Aorta (tissue), 5 donors: ENCODE data around the gene PDIA5. TPM values are rescaled to one million over a fixed set of nuclear protein-coding genes. Genes with fewer than 3 reads are reported as not detected.

Experiments
- ATAC-seq: fragments of 200-7000 bp; cut with Tn5 transposase; one replicate; pipeline ENCODE4 v1.9.1; 2022; ENCODE audit warnings: moderate library complexity; ENCODE audit not compliant: low FRiP score
- DNase-seq, 2 donors: peaks; one replicate each; pipeline ENCODE4 v3.0.0-alpha.2; 2020
- H3K27ac ChIP-seq, 2 donors: one replicate each; pipeline ENCODE4 v1.5.1; 2013; ENCODE audit warnings: low read length in 2 of 2, mild to moderate bottlenecking in 2 of 2, moderate library complexity in 2 of 2, control low read depth in 1 of 2, inconsistent platforms in 1 of 2, low read depth in 1 of 2
- H3K27me3 ChIP-seq, 2 donors: one replicate each; pipeline ENCODE4 v1.6.1; 2013; ENCODE audit warnings: control low read depth in 1 of 2, low read length in 1 of 2, mild to moderate bottlenecking in 1 of 2, moderate library complexity in 1 of 2; ENCODE audit not compliant: insufficient read depth in 2 of 2, control insufficient read depth in 1 of 2
- H3K36me3 ChIP-seq, 2 donors: one replicate each; pipeline ENCODE4 v1.6.1; 2013; ENCODE audit warnings: control low read depth in 1 of 2, low read length in 1 of 2, mild to moderate bottlenecking in 1 of 2; ENCODE audit not compliant: insufficient read depth in 2 of 2, control insufficient read depth in 1 of 2
- H3K4me1 ChIP-seq, 2 donors: one replicate each; pipeline ENCODE4 v1.6.1; 2013; ENCODE audit warnings: low read length in 2 of 2, control low read depth in 1 of 2, mild to moderate bottlenecking in 1 of 2, moderate library complexity in 1 of 2; ENCODE audit not compliant: insufficient read depth in 2 of 2, control insufficient read depth in 1 of 2
- H3K4me3 ChIP-seq, 2 donors: one replicate each; pipeline ENCODE4 v1.5.1; 2013; ENCODE audit warnings: low read length in 2 of 2, control low read depth in 1 of 2, mild to moderate bottlenecking in 1 of 2
- H3K9me3 ChIP-seq: one replicate; pipeline ENCODE4 v1.6.1; 2013; ENCODE audit warnings: mild to moderate bottlenecking, low read length; ENCODE audit not compliant: control insufficient read depth
- WGBS, 2 donors: extraction: QIAGEN DNeasy Blood & Tissue Kit; methylation state at CpG; one replicate each; pipeline ENCODE4 v1.1.7; 2013; 5-methylcytosine and 5-hydroxymethylcytosine counted together
- intact Hi-C, 2 donors: fragments of 100-400 bp; cut with DNase I; formaldehyde crosslinking; loops; one replicate each; pipeline versions ENCODE4 v1.14.2 to v1.15.0; 2022
- polyA plus RNA-seq, 2 donors: library from polyadenylated mRNA; stranded (reverse); fragments of 200-250 nt; gene quantifications; one replicate each; pipeline ENCODE4 v1.2.3, GENCODE V29; 2013
- total RNA-seq, 2 donors: library from RNA; stranded (reverse); fragmentation: NEBNext Ultra II Directional; extraction: Animal tissue kit (Norgen Biotek cat#: 25700); gene quantifications; one replicate each; pipeline ENCODE4 v1.2.1, GENCODE V29; 2021
- donor health status: healthy with polysubstance abuse.
- donor health status: Bipolar disorder and iron deficiency.
- donor health status: DM: no; HTN: no; CAD: no.
- donor health status: DM: no; HTN: no; CAD: no.
- donor health status: DM: yes; HTN: yes; CAD: no.

The PDIA5 gene
- total and polyA plus RNA-seq, 4 donors: 8.6 to 50.4 (median 30.4) TPM

- H3K4me3 ChIP-seq: peak overlapping the region in 1 of 2 donors; percentile 19
- intact Hi-C loops: loop anchor here in 1 of 2 donors (5.0 kb wide), 1 partner anchor 231 kb away; no protein-coding TSS in a partner anchor
- no peaks in the 10 kb centered on the region for H3K27me3 ChIP-seq
- WGBS, 2 donors: 23 to 24% methylated on average over 27 to 33 of the region's 33 CpGs
- H3K9me3 ChIP-seq: no peaks in the 10 kb centered on the region
- no peaks in the 10 kb centered on the region for H3K4me1 ChIP-seq
- H3K27ac ChIP-seq: no peak overlapping the region
- H3K36me3 ChIP-seq: no peaks in the 10 kb centered on the region
- ATAC-seq (peak; percentile 61), DNase-seq (peak; percentile 50 to 79)
Measured at GRCh38 chr3:123025642-123026521, 40.9 kb upstream of the PDIA5 start.

GRCh38 chr3:123026565-123027291, 40.1 kb upstream of the PDIA5 start:
- H3K36me3 ChIP-seq: no peaks in the 10 kb centered on the region
- intact Hi-C loops: loop anchor here in 1 of 2 donors (5.0 kb wide), 1 partner anchor 231 kb away; no protein-coding TSS in a partner anchor
- no peaks in the 10 kb centered on the region for H3K4me1 ChIP-seq
- H3K27ac ChIP-seq: no peak overlapping the region
- peak; percentile 64 to 85 for DNase-seq
- H3K27me3 ChIP-seq: no peaks in the 10 kb centered on the region
- WGBS, 2 donors: 1% methylated on average over 56 to 62 of the region's 62 CpGs
- H3K4me3 ChIP-seq: peak overlapping the region; percentile 40 to 65
- H3K9me3 ChIP-seq: no peaks in the 10 kb centered on the region
- peak; percentile 60 for ATAC-seq

- ATAC-seq (peak; percentile 77), DNase-seq (peak; percentile 55 to 80)
- no peaks in the 10 kb centered on the region for H3K4me1 ChIP-seq
- H3K27ac ChIP-seq: no peak within 1 kb of the TSS
- intact Hi-C loops: loop anchor here (1.0 to 5.0 kb wide), 3 partner anchors 84 to 230 kb away; no protein-coding TSS in a partner anchor
- no peaks in the 10 kb centered on the region for H3K9me3 ChIP-seq
- H3K27me3 ChIP-seq: no peaks in the 10 kb centered on the region
- WGBS, 2 donors: 0 to 1% methylated on average over 56 to 94 of the region's 94 CpGs
- H3K36me3 ChIP-seq: no peaks in the 10 kb centered on the region
- H3K4me3 ChIP-seq: peak within 1 kb of the TSS; percentile 40 to 65
Measured at GRCh38 chr3:123027292-123028232, 39.3 kb upstream of the PDIA5 start, which contains the start of gene SEMA5B. TSS of gene SEMA5B (minus strand) at chr3:123027763. CDS start at chr3:122961263, 66,500 bp downstream.

- intact Hi-C loops: loop anchor here (1.0 to 5.0 kb wide), 3 partner anchors 85 to 229 kb away; no protein-coding TSS in a partner anchor
Measured at GRCh38 chr3:123028233-123028828, 38.5 kb upstream of the PDIA5 start.

GRCh38 chr3:123031051-123031450, 35.8 kb upstream of the PDIA5 start:
- Histone ChIP-seq H3K9me3 (no peaks in the 10 kb centered on the region), H3K27ac (no peak overlapping the region), H3K4me1 (no peaks in the 10 kb centered on the region), H3K4me3 (no peak overlapping the region), H3K36me3 (no peaks in the 10 kb centered on the region), H3K27me3 (no peaks in the 10 kb centered on the region)
- 88 to 91% methylated on average over 4 of the region's 4 CpGs for WGBS, 2 donors
- intact Hi-C loops: loop anchor here in 1 of 2 donors (10.0 kb wide), 1 partner anchor 224 kb away; no protein-coding TSS in a partner anchor
- no peak for DNase-seq
- ATAC-seq: no peak

More at GRCh38 chr3:123028233-123028828, 38.5 kb upstream of the PDIA5 start:
- no peaks in the 10 kb centered on the region for H3K27me3 ChIP-seq
- peak overlapping the region; percentile 40 to 65 for H3K4me3 ChIP-seq
- H3K4me1 ChIP-seq: no peaks in the 10 kb centered on the region
- H3K36me3 ChIP-seq: no peaks in the 10 kb centered on the region
- H3K9me3 ChIP-seq: no peaks in the 10 kb centered on the region
- DNase-seq (no peak), ATAC-seq (peak; percentile 77)
- WGBS, 2 donors: 1 to 3% methylated on average over 21 of the region's 21 CpGs
- no peak overlapping the region for H3K27ac ChIP-seq

GRCh38 chr3:123032057-123032456, 34.8 kb upstream of the PDIA5 start:
- H3K27me3 ChIP-seq: no peaks in the 10 kb centered on the region
- DNase-seq: no peak
- H3K4me3 ChIP-seq: no peak overlapping the region
- no peak for ATAC-seq
- H3K4me1 ChIP-seq: no peaks in the 10 kb centered on the region
- H3K27ac ChIP-seq: no peak overlapping the region
- WGBS, 2 donors: 79 to 91% methylated on average over 3 of the region's 3 CpGs
- no peaks in the 10 kb centered on the region for H3K9me3 ChIP-seq
- intact Hi-C loops: loop anchor here in 1 of 2 donors (10.0 kb wide), 1 partner anchor 223 kb away; no protein-coding TSS in a partner anchor
- H3K36me3 ChIP-seq: no peaks in the 10 kb centered on the region

- no peak for DNase-seq
- no peak overlapping the region for H3K27ac ChIP-seq
- no peak for ATAC-seq
- no peak overlapping the region for H3K4me3 ChIP-seq
- peaks cover 0 to 4% of the 10 kb centered on the region in 2 donors for H3K4me1 ChIP-seq
- H3K9me3 ChIP-seq: no peaks in the 10 kb centered on the region
- H3K36me3 ChIP-seq: no peaks in the 10 kb centered on the region
- WGBS, 2 donors: 95 to 96% methylated on average over 5 of the region's 5 CpGs
- H3K27me3 ChIP-seq: no peaks in the 10 kb centered on the region
- intact Hi-C loops: loop anchor here in 1 of 2 donors (10.0 kb wide), 1 partner anchor 221 kb away; no protein-coding TSS in a partner anchor
Measured at GRCh38 chr3:123034120-123034519, 32.7 kb upstream of the PDIA5 start.
